HG03378 (cell line): ENCODE measurements around the gene IFNA2.
A peak's percentile ranks its signal among the peaks of the same experiment; 100 is the strongest.
"Not testable (repeated sequence)": the region's sequence is repeated elsewhere in the genome, so short reads cannot be mapped to it uniquely, and the experiment has no call there.

Experiments used
- ATAC-seq: cut with Tn5 transposase; IDR thresholded peaks from one replicate; pipeline ENCODE4 v1.9.1; 2021; ENCODE audit warnings: mild to moderate bottlenecking, moderate library complexity; ENCODE audit not compliant: unreplicated experiment

The IFNA2 gene

DNA sequence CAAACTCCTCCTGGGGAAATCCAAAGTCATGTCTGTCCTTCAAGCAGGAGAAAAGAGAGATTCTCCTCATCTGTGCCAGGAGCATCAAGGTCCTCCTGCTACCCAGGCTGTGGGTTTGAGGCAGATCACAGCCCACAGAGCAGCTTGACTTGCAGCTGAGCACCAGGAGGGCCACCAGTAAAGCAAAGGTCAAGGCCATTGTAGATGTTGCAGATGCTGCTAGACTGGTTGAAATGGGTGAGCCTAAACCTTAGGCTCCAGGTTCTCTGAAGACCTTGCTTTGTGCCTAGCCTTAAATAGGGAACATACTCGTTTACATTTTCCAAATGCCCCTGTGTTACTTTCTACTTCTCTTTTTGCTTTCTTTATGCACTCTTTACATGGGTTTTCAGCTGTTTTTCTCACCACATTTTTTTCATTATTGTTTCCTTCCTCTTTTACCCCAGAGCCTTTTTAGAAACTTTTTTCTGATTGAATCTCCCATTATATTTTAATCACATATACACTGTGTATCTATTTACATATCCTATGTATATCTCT lies at the start of gene IFNA2:
Gene IFNA2, minus strand, starts transcription at position 268 of the 540 bp plus-strand sequence. Its CDS starts 69 bp downstream, at position 199.
- ATAC-seq = no peak

DNA sequence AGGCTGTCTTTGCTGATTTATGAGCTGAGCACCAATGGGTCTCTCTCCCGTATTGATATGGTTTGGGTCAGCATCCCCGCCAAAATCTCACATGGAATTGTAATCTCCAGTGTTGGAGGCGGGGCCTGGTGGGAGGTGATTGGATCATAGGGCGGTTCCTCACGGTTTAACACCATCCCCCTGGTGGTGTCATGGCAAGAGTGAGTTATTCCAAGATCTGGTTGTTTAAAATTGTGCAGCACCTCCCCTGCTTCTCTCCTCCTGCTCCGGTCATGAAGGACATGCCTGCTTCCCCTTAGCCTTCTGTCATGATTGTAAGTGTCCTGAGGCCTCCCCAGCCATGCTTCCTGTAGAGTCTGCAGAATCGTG lies 49.8 kb upstream of the IFNA2 start:
- not testable (repeated sequence) for ATAC-seq

DNA sequence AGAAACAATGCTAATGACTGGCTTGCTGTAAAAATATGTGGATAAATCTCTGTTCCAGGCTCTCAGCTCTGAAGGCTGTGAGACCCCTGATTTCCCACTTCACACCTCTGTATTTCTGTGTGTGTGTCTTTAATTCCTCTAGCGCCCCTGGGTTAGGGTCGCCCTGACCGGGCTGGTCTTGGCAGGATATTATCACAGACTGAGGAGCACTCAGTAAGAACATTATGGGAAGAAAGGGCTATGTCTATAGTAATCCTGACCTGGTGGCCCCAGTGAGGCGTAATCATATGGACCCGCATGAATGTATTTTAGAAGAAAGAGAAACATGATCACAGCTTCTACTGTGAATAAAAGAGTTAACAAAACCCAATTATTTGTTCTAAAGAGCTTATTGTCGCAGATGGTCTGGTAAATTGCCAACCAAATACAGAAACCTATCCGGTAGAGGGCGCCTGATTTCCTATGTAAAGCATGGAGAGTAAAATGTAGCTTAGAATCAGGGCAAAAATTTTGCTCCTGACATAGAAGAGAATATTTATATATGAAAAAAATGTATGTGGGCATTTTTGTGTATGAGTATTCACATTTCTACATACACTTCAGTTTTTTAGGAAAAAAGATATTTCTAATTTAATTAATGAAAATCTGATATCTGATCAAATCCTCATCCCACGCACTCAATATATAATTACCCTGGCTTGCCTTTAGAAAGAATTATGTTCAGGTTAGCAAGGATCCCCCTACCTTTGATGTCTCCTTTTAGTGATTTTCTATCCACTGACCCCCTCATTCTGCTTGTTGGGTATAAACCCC lies 49.2 kb upstream of the IFNA2 start:
- no peak for ATAC-seq

DNA sequence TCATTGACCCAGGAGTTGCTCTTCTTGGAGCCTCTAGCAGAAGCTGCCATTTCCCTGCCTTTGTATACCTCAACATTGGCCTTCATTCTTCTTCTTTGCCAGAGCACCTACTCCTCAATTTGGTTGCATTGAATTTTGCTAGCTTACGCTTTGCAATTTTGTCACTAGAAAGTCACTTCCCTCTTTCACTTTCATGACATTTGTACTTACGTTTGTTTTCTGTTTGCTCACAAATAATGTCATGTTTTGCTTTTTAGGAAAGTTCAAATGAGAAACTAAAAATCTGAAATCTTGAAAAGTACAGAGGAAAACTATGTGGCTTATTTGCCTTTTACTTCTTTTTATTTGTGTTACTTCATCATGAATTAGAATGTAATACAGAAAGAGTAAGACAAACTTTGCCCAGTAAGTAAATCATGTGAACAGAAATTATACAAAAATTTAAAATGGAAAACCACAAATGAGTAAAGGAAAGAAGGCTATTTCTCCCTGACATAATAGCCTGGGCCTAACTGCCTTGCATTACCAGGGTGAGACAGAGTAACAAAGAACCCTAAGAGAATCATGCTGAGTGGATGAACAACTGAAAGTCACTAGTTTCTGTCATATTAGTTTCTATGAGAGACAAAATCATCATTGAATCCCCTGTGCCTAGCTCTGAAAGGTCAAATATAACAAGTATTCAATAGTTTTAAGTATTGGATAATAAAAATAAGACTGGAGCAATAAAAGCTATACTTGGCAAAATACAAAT lies 47.7 kb upstream of the IFNA2 start:
- peak; percentile 66 for ATAC-seq

DNA sequence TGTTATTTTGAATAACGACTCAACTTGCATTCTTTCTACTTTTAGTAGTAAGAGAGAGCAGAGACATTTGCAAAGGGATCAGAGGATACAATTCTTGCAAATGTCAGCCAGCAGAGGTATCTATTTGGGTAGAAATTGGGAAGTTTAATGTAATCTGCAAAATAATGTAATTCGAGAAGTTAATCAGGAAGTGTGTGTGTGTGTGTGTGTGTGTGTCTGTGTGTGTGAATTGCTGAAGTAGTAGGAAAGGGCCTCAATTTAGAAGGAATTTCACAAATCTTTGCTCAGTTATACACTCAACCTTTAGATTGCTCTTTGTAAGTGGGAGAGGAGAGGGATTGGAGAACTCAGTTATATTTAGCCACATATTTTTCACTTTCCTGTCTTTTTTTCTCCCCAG lies 44.0 kb upstream of the IFNA2 start:
- no peak for ATAC-seq

DNA sequence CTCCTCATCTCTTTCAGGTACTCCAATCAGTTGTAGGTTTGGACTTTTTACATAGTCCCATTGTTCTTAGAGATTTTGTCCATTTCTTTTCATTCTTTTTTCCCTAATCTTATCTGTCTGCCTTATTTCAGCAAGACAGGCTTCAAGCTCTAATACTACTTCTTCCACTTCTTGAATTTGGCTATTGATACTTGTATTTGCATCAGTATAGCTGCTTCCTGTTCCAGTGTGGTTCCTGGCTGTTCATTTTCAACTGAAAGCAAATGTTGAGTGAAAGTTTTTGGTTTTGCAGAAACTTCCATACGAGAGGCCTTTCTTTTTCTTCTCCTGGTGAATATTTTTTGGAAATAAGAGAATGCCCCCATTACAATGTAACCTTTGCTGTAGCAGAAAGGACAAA lies 43.0 kb upstream of the IFNA2 start:
- peak; percentile 41 for ATAC-seq

DNA sequence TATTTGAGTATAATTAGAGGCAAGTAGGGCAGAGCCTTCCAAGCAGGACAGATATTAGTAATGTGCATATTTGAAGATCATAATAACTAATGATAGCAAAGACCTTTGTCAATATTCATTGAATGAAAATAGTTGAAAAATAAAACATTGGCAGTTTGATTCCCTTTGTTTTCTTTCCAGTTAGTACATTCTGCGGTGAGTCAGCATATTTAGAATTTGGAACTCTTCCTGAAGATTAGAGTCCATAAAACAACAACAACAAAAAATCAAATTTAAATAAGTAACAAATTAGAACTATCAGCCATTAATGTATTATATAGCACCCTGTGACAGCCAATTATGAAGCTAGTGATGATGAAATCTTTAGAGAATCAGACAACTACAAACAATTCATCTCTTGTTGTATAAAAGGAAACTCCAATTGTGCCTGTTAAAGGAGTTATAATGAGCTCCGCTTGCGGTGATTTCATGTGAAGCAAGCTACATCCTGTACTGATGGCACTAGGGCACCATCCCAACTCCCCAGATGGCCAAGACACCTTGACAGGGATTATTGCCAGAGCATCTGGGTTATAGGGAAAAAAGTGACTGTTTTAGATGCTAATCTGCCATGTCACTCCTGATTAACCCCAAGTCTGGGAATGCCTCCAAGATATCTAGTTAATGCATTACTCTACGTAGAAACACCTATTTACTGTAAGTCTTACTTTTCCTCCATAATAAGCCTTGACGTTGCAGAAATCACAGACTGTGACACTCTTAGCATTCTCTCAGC lies 30.5 kb upstream of the IFNA2 start:
- no peak for ATAC-seq

DNA sequence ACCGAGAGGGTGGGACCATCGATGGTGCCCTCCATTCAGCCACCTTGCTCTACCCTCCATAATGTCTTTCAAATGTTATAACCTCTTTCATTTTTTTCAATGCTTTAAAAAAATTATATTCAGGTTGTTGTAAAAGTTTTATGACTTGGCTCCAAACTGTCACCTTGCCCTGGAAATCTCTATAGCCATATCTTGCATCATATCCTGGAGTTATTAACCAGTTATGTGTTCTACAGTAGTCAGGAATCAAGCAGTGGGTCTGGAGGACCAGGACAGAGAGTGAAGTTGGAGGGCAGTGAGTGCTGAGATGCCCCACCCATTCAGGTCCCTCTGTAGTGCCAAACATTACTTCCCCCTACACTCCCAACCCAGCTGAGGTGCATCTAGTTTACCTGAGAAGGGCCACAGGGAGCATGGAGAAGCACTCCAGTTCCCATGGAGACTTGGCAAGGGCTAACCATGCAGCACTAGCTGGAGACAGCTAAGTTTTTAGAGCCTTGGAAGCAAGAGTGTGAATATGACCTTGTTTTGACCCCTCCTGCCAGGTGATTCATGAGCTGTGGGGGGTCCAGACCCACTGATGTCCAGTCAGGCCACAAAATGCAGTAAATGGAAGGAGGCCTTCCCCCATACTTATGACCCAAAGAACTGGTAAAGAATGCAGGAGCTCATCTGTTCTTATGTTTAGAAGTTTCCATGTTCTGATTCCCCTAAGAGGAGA lies 29.2 kb upstream of the IFNA2 start:
- ATAC-seq = no peak

DNA sequence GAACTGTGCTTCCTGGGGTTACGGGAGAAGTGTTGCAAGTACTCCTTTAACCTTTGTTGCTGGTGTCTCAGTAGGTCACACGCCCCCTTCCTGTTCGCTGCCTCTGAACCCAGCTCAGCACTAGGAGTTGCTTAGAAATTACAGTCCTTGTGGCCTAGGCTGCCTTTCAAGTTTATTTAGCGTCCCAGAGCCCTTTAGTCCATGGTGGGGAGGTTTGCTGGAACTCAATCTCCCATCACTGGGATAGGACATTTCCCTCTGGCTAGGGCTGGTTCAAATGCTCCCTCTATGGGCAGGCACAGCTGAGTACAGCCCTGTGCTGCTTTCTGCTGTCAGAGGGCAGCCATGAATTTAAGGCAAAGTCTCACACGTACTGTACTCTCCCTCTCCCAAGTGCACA lies 28.4 kb upstream of the IFNA2 start:
- ATAC-seq = no peak

DNA sequence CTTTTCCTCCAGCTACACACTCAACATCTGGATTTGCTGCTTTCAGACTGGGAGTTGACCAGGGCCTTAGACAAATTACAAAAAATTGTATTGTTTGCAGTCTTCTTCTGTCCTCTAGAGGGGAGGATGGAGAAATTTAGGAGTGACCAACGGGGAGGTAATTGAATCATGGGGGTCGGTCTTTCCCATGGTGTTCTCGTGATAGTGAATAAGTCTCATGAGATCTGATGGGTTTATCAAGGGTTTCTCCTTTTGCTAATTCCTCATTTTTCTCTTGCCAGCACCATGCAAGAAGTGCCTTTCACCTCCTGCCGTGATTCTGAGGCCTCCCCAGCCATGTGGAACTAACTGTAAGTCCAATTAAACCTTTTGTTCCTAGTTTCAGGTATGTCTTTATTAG lies 28.0 kb upstream of the IFNA2 start:
- ATAC-seq = no peak

DNA sequence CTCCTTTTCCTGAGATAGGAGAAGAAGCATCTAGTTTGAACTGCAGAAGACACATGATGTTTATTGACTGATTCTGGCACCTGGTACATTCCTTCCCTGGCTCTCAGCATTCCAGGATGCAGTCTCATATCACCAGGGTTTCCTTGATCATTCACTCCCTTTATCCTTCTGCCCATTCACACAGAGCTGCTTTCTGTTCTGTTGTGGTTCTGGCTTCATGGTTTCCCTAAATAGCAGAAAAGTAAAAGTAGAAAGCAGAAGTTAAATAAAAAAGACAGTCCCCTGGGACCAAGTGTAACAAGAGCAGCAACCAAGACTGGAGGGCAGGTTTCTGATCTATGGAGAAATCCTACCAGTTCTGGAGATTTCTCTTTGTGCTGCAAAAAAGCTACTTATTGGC lies 26.9 kb upstream of the IFNA2 start:
- ATAC-seq = peak; percentile 61

DNA sequence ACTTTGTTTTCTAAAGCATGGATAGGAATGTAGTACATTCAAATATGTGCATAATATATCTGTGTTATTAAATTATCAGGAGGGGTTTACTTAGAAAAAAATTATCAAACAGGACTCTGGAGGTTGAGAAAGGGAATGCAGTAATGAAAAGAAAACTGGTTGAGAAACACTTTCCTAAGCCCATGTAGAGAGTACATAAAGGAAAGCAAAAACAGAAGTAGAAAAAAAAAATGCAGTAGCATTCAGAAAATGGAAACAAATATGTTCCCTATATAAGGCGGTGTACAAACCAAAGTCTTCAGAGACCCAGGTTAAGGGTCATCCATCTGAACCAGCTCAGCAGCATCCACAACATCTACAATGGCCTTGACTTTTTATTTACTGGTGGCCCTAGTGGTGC lies 23.6 kb upstream of the IFNA2 start, which contains the start of gene IFNA8:
Gene IFNA8, plus strand, starts transcription at position 301 of the 400 bp plus-strand sequence. Its CDS starts 60 bp downstream, at position 361.
- ATAC-seq = no peak

DNA sequence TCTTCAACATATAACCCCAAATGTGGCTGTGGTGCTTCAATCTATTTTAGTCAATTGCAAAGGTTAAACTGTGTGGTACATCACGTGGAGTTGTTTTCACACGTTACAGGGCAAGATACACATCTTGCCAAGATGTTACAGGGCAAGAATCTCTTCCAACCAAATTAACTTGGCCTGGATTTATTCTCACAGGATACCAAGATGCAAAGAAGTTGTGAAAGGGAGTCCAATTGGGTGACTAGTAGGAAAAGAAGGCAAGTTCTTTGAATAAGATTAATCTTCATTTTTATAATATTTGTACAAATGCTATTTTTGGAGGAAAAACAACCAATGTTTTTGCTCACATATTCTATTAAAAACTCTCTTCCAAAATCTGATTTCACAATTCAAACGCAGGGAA lies 18.9 kb upstream of the IFNA2 start:
- ATAC-seq = no peak

DNA sequence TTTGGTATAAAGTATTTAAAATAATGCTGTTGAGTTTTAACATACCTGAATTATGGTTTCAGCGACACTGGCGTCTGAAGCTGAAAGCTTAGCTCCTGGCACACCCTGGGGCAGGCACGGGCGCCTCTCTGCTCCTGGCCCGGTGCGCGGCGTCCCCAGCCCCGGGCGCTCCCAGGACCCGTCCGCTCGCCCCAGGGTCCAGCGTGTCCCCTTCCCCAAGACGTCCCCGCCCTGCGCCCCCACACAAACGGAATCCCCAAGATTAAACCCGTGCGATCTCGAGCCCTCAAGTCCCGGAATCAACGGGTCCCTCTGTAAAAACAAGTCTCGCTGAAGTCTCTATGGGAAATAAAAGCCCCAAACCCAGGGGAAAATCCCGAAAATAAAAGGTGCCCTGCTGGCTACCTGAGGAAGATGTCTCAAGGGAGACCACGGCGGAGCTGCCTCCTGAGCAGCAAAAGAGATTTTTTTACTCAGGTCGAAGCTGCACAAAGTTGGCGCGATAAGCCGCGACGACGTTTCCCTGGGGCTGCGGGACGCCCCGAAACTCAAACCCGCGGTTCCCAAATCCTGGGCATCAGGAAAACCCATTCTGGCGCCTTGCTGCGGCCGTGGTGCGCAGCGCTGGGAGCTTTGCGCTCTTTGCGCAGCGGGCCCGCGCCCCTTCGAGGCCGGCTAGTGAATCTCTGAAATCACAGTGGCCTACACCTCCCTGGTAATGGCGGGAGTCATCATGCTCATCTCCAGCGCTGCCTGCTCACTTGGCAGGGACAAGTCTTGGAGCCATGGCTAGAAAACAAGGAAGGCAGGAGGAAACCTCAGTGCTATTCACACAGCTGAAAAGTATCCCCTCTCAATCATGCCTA lies 17.4 kb upstream of the IFNA2 start:
- no peak for ATAC-seq

DNA sequence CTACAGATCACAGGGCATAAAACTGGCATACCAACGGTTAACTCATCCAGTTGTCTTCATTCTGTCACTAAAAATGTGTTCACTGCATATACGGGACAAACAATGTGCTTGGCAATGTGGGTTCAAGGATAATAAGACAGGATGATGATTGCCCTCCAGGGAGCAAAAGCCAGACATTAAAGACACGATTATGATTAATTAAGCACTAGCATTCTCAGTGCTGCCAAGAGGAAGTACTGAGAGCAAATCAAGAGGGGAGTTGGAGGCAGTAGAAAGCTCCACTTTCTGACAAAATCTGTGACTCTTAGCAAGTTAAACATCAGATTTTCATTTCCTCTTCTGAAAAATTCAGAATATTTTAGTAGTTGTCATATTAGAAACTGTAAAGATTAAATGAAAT lies 14.8 kb upstream of the IFNA2 start:
- ATAC-seq = no peak

DNA sequence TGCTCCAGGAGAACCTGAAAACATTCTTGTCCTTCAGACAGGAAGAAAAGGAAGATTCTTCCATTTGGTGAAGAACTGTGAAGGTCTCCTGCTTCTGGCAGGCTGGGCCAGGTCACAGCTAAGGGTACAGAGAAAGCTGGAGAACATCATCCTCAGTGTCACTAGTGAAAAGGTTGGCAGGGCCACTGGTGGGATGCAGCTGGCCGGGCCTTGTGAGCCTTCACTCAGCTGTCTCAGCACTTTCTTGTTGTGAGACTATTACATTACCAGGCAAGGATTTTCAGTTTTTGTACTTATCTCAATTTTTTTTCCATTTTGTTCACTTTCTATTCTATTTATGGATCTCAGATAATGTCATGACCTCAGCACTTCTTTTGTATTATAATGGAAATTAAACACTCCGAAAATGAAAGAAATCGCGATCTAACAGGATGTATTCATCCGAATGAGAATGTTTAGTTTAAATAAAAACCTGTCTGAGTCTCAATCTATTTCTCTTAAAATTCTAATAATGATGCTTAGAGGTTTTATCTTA lies 13.8 kb upstream of the IFNA2 start:
- ATAC-seq = no peak

DNA sequence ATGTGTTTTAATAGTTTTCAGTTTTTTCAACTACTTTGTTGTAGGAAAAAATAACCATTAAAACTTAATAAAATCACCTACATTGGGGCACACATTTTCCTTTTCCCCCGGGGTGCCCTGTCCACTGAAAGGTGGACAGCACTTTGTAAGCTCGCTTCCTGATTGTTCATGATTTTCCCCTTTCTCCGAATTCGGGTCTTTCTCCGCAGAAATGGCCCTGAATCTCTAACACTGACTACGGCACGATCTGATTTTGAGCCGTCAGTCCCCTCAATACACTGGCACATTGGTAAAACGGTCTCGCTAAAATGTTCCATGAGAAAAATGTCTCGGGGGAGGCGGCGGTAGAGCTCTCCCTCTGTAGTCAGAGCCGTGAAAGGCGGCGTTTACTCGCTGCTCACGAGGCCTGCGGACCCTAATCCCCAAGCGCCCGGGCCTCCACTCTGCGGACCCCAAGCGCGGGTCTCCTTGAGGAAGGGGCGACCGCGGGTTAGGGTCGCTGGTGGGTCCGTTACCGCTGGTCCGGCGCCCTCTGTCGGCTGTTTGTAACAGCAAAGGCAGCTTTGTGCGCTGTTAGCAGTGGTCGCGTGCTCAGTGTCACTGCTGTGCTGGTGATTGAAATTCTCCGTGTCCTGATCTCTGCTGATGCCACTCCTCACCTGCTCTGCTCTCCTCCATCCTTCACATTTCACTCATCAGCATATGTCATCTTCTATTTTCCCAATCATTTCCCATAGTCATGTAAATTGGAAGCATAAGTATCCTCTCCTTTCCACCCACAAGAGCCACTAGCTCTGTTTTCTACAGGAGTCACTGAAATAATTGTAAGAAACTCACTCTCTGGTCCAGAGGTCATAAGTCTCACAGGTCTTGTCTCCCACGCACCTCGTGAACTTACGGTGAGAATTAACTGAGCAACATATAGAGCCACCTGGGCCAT lies 10.8 kb upstream of the IFNA2 start:
- peak; percentile 66 for ATAC-seq

DNA sequence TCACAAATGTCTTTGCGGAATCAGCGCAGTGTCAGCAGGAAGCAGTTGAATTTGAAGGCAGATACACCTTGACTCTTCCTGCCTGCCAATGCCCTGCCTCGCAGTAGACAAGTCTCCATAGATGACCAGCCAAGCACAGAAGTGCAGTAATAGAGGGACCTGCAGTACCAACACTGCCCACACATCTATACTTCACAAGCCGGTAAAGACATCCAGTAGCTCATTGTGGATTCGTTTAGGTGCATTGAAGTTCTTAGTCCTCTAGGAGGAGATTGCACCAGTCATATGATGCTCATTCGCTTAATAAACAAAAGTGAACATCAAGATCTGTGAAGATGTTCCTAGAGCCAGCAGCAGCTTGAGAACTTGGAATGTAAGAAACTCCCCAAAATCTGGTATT lies 7.1 kb upstream of the IFNA2 start:
- ATAC-seq = peak; percentile 92
